ENCODE results near the gene CHMP4A. TPM values are rescaled to one million over a fixed set of nuclear protein-coding genes. Genes with fewer than 3 reads are reported as not detected.

CHMP4A gene, protein sequence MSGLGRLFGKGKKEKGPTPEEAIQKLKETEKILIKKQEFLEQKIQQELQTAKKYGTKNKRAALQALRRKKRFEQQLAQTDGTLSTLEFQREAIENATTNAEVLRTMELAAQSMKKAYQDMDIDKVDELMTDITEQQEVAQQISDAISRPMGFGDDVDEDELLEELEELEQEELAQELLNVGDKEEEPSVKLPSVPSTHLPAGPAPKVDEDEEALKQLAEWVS
- total RNA-seq (2016; rRNA removed; fragmentation: Illumina TruSeq; extraction: Trizol) (113 and 140 TPM in 2 replicates), polyA plus RNA-seq (2011; rRNA removed) (80.8 and 83.6 TPM in 2 replicates), polyA minus RNA-seq (2011; rRNA and poly(A)+ RNA removed; ENCODE audit: low replicate concordance) (9.7 and 17.0 TPM in 2 replicates), Bru-seq, nascent RNA (percentile 98 among the genes with signal in this experiment), BruChase-seq, experiment 1, labeled RNA remaining after a 6-hour chase (percentile 94 among the genes with signal in this experiment), BruChase-seq, experiment 2, labeled RNA remaining after a 2-hour chase (percentile 98 among the genes with signal in this experiment)
- 66.3 and 72.6 TPM in 2 replicates for total RNA-seq (2016; cell fraction: cytosol; rRNA removed; fragmentation: Illumina TruSeq; extraction: Trizol; ENCODE audit: low read depth)
- total RNA-seq (2016; cell fraction: insoluble cytoplasmic fraction; rRNA removed; fragmentation: Illumina TruSeq; extraction: Trizol) = 120 and 148 TPM in 2 replicates
- 67.1 and 67.8 TPM in 2 replicates for total RNA-seq (2016; cell fraction: membrane; rRNA removed; fragmentation: Illumina TruSeq; extraction: Trizol)
- total RNA-seq (2016; cell fraction: nucleus; rRNA removed; fragmentation: Illumina TruSeq; extraction: Trizol) = 52.6 and 66.0 TPM in 2 replicates
- polyA plus RNA-seq (2011; cell fraction: cytosol; rRNA removed) = 85.1 and 105 TPM in 2 replicates
- polyA plus RNA-seq (2011; cell fraction: nucleus; rRNA removed) = 42.1 and 63.9 TPM in 2 replicates
- 78.9 and 98.0 TPM in 2 replicates for polyA plus RNA-seq (2012)
- 64.7 and 70.4 TPM in 2 replicates for polyA plus RNA-seq (2016; cell fraction: cytosol; fragmentation: Illumina TruSeq; extraction: Trizol; ENCODE audit: low read depth)
- polyA plus RNA-seq (2016; cell fraction: insoluble cytoplasmic fraction; fragmentation: Illumina TruSeq; extraction: Trizol; ENCODE audit: low read depth) = 255 and 256 TPM in 2 replicates
- polyA plus RNA-seq (2016; cell fraction: membrane; fragmentation: Illumina TruSeq; extraction: Trizol; ENCODE audit: low read depth) = 60.9 and 64.0 TPM in 2 replicates
- polyA plus RNA-seq (2016; cell fraction: nucleus; fragmentation: Illumina TruSeq; extraction: Trizol; ENCODE audit: insufficient read depth, low read depth) = 140 and 161 TPM in 2 replicates
- 7.5 and 11.3 TPM in 2 replicates for polyA minus RNA-seq (2011; cell fraction: cytosol; rRNA and poly(A)+ RNA removed)
- 30.8 and 42.8 TPM in 2 replicates for polyA minus RNA-seq (2011; cell fraction: nucleus; rRNA and poly(A)+ RNA removed)
- long read RNA-seq, experiment 1, transcript CHMP4A-201 (6 exons, 1,393 nt) = major isoform, 143 of 162 reads
- long read RNA-seq, experiment 1, partial matches to known transcripts = 3 of 162 reads
- long read RNA-seq, experiment 1, other reads (novel, unspliced or antisense) = 16 of 162 reads
- long read RNA-seq, experiment 2, transcript CHMP4A-201 (6 exons, 1,393 nt) = major isoform, 127 of 197 reads
- long read RNA-seq, experiment 2, partial matches to known transcripts = 48 of 197 reads
- long read RNA-seq, experiment 2, other reads (novel, unspliced or antisense) = 18 of 197 reads

DNA sequence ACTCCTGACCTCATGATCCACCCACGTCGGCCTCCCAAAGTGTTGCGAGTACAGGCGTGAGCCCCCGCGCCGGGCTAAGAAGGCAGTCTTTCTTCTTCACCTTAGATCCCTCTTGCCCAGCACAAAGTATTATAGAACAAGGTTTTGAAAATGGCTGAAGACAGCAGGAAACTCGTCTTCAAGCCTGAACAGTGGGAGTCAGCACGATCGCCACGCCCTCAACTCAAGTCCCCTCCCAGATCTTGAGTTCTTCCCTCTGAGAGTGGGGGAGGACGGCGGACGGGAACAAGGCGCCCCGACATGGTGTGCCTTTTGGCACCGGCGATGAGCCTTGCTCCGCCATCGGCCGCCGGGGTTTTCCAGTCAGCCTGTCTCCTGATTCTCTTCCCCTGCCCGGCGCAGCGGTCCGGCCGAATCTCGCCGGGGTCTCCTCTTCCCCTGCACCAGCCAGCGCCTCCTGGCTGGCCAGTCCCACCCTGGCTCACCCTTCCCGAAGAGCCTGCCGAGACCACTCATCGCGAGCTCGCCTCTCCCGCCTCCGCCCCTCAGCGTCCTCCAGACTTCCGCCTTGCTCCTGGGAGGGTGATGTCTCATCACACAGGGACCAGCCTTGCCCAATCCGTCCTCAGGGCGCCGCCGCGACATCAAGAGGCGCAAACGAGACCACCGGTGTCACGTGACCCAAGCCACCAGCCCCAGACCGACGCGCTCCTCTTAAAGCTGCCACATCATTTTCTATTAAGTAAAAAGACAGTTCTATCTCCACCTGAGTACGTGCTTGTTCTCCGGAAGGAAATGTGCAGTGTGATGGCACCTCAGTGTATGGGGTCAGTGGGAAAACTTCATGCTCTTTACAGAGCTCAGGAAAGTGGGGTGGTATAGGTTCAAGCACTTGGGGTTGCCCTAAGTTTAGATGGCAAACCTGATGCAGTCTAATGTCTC is at the start of gene CHMP4A:
Gene CHMP4A, minus strand, starts transcription at position 565 of the 942 bp plus-strand sequence. Its CDS starts 49 bp downstream, at position 516.
- Histone ChIP-seq H3K9me3 (ENCODE audit: low read length) (no peaks in the 10 kb centered on the region), H3K4me3 (replicated peaks in 1 of 3; ENCODE audit: insufficient read depth in 1 of 3, low read depth in 2 of 3, low read length in 3 of 3) (peak within 1 kb of the TSS; percentile 71 to 98 (median 87)), H4K20me1 (ENCODE audit: insufficient read depth, low read length) (no peaks in the 10 kb centered on the region), H3K27me3 (ENCODE audit: control insufficient read depth in 1 of 2, insufficient read depth in 2 of 2, low read length in 2 of 2) (no peaks in the 10 kb centered on the region; a peak in 1 of 5 replicates), H3K4me1 (ENCODE audit: insufficient read depth, low read length) (peaks cover 39% of the 10 kb centered on the region), H3K4me2 (ENCODE audit: low read depth, low read length) (peak within 1 kb of the TSS; percentile 93), H2AFZ (ENCODE audit: low read length) (peak within 1 kb of the TSS; percentile 12), H3K79me2 (ENCODE audit: insufficient read depth, low read length) (peaks cover 2% of the 10 kb centered on the region), H3K36me3 (replicated peaks in 1 of 2; ENCODE audit: control insufficient read depth in 1 of 2, insufficient read depth in 2 of 2, low read length in 2 of 2) (peaks cover 22 to 36% of the 10 kb centered on the region in 2 experiments), H3K9ac (ENCODE audit: insufficient read depth, low read depth, low read length) (peak within 1 kb of the TSS; percentile 94), H3K27ac (ENCODE audit: extremely low read length, insufficient read depth, low read length) (peak within 1 kb of the TSS; percentile 85)
- FAIRE-seq (peak; percentile 91), DNase-seq (ENCODE audit: low spot score) (peak; percentile 100), ATAC-seq (peak; percentile 91)
- in situ Hi-C loops (cut with HindIII; ENCODE audit: extremely low pct_ligation_motif_present, low pct_unique_long_range_greater_than_20kb) (no loop called here), intact Hi-C loops (cut with micrococcal nuclease; ENCODE audit: unreplicated experiment) (loop anchor here (1.0 kb wide), 3 partner anchors 17 to 72 kb away; partner anchors contain the start of genes EMC9 and IRF9)
- BruUV-seq (replicated peaks) = no TSS peak
- WGBS (ENCODE audit: low lambda C conversion rate) = under 1% methylated on average over 53 of the region's 53 CpGs
- CTCF ChIA-PET (ENCODE audit: low intra/inter-chr PET ratio, low total read pairs) = interaction anchor here (1.3 to 2.1 kb wide), 2 partner anchors 84 to 86 kb away, joined by 4 to 9 read pairs; partner anchors contain the start of genes DHRS1 and NOP9
- POLR2A ChIA-PET = interaction anchor here (0.5 to 8.1 kb wide), 50 partner anchors 9 to 1235 kb away, joined by 3 to 230 read pairs (median 8); partner anchors contain the start of genes CBLN3, CIDEB, DCAF11 and DHRS1
- TF ChIP-seq JDP2 (CRISPR knock-in tag; IDR thresholded peaks at IDR 0.05; ENCODE audit: borderline replicate concordance) = no peak
- no peak for TF ChIP-seq MLXIP (CRISPR knock-in tag; IDR thresholded peaks at IDR 0.05; ENCODE audit: borderline replicate concordance)
- TF ChIP-seq NFE2L2 (IDR thresholded peaks at IDR 0.05; ENCODE audit: low read length) = no peak; the same call in 1 of the 2 replicates
- TF ChIP-seq FOXK2 (IDR thresholded peaks at IDR 0.05) = peak; percentile 86
- TF ChIP-seq TFE3 (CRISPR knock-in tag; IDR thresholded peaks at IDR 0.05) = peak; percentile 99
- peak; percentile 100 for TF ChIP-seq THAP9 (CRISPR knock-in tag; IDR thresholded peaks at IDR 0.05; ENCODE audit: borderline replicate concordance)

Data from HepG2 (cell line).